HG02884 (cell line): ENCODE data around the gene DYNC2I2.
"Not testable (repeated sequence)": the region's sequence is repeated elsewhere in the genome, so short reads cannot be mapped to it uniquely, and the experiment has no call there.

Source experiments
- ATAC-seq: cut with Tn5 transposase; IDR thresholded peaks from one replicate; pipeline ENCODE4 v1.9.1; 2021; ENCODE audit warnings: mild to moderate bottlenecking, moderate library complexity; ENCODE audit not compliant: unreplicated experiment

The DYNC2I2 gene

GRCh38 chr9:128619779-128620178 is 36.9 kb downstream of the DYNC2I2 start:
- ATAC-seq: no peak

- no peak for ATAC-seq
Measured at GRCh38 chr9:128619127-128619526, 37.5 kb downstream of the DYNC2I2 start.

- no peak for ATAC-seq
Measured at GRCh38 chr9:128617943-128618342, 38.7 kb downstream of the DYNC2I2 start.

DNA sequence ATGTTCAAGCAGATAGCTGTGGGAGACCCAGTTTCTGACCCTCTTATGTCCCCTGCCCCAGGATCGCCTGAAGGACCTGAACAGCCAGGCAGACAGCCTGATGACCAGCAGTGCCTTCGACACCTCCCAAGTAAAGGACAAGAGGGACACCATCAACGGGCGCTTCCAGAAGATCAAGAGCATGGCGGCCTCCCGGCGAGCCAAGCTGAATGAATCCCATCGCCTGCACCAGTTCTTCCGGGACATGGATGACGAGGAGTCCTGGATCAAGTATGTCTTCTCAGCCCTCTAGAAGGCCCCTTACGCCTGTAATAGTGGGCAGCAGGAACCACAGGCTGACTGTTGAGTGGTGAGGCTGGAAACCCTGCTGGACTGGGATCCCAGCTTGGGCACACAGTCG is 41.1 kb downstream of the DYNC2I2 start:
- no peak for ATAC-seq

GRCh38 chr9:128614728-128615127 is 41.9 kb downstream of the DYNC2I2 start:
- no peak for ATAC-seq

DNA sequence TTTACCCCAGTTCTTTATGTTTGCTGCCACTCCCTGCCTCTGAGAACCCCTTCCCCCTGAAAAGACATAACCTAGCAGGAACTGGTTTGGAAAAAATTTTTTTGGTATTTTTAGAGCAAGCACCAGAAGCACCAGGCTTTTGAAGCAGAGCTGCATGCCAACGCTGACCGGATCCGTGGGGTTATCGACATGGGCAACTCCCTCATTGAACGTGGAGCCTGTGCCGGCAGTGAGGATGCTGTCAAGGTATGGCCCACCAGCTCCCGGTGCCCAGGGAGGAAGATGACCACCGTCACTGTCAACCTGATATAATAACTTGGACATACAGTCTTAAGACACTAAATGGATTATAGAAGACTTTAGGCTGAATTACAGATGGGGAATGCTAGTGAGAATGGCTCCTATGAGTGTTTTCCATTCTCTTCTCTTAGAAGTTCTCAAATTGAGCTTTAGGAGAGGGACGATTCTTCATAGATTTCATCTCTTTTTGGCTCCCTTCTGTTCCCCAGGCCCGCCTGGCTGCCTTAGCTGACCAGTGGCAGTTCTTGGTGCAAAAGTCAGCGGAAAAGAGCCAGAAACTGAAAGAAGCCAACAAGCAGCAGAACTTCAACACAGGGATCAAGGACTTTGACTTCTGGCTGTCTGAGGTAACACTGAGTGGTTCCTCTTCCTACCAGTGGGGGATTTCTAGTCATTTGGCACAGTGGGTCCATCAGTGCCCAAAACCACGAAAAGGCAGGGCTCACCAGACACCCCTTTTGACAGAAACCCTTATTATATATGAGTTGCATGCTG is 44.9 kb downstream of the DYNC2I2 start:
- no peak for ATAC-seq

DNA sequence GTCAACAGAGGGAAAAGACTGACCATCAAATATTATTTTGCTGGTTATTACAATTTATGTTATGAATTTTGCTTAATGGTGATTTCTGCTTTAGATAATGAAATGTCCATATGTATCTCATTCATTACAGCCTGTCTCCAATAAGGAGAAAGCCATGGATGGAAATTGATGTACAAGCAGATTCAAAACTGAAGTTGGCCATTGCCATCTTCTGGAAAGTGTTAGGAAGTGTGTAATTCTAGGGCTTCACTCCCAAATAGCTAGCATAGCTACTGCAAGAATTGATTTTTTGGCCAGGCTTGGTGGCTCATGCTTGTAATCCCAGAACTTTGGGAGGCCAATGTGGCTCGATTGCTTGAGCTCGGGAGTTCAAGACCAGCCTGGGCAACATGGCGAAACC is 45.8 kb downstream of the DYNC2I2 start:
- ATAC-seq: no peak

GRCh38 chr9:128607642-128608350 is 48.9 kb downstream of the DYNC2I2 start:
- ATAC-seq: no peak

DNA sequence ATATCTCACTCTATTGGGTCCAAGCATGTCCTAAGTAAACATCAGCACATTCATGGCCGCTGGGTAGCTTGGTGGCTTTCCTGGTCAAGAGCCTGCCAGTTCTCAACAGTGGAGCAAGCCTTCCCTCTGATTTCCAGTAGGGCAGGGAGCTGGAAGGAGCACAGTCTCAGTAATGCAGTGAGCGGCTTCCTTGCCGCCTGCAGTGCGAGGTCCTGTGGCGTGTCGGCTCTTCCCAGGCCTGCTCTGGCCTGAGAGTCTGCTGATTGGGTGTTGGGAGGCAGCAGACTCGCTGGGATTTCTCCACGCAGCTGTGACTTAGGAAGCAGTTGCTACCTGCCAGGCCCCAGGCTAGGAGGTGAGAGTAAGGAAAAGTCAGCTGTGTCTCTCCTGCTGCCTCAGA is 53.0 kb downstream of the DYNC2I2 start:
- no peak for ATAC-seq

GRCh38 chr9:128600099-128600498 is 56.5 kb downstream of the DYNC2I2 start:
- ATAC-seq: no peak

DNA sequence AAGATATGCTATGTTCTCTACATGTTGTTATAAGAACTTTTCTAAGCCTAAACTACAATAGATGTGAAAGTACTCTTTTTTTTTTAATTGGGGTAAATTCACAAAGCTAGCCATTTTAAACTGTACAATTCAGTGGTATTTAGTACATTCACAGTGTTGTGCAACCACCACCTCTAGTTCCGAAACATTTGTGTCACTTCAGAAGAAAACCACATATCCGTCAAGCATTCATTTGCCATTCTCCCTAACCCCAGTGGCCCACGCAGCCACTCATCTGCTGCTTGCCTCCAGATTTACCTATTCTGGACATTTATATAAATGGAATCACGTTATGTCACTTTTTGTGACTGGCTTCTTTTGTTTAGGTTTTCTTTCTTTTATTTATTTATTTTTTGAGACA is 61.2 kb downstream of the DYNC2I2 start:
- ATAC-seq: no peak

GRCh38 chr9:128593856-128594255 is 62.8 kb downstream of the DYNC2I2 start:
- no peak for ATAC-seq

- ATAC-seq: no peak
Measured at GRCh38 chr9:128593039-128593438, 63.6 kb downstream of the DYNC2I2 start.

DNA sequence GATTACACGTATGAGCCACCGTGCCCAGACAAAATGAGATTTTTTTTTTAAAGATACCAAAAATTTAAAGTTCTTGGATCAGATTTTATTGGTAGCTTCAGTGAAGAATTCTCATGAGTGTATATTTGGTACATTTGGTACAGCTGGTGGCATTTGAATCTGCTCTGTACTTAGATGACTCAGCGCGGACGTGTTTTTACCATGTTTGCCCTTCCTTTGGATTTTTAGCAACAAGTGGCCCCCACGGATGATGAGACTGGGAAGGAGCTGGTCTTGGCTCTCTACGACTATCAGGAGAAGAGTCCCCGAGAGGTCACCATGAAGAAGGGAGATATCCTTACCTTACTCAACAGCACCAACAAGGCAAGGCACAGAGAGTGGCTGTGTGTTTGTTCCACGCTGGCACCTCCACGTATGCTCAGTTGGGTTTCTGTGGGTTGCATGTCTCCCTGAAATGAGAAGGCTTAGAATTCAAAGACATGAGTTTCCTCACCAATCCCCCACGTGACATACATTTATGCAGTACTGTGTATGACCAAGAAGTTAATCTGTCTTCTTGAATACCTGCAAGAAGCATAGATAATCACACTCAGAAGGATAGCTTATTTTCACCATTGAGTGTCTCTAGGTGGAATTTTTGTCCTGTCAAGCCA is 67.9 kb downstream of the DYNC2I2 start:
- ATAC-seq: no peak

GRCh38 chr9:128587453-128587852 is 69.2 kb downstream of the DYNC2I2 start:
- no peak for ATAC-seq

GRCh38 chr9:128586934-128587333 is 69.7 kb downstream of the DYNC2I2 start:
- ATAC-seq: not testable (repeated sequence)

DNA sequence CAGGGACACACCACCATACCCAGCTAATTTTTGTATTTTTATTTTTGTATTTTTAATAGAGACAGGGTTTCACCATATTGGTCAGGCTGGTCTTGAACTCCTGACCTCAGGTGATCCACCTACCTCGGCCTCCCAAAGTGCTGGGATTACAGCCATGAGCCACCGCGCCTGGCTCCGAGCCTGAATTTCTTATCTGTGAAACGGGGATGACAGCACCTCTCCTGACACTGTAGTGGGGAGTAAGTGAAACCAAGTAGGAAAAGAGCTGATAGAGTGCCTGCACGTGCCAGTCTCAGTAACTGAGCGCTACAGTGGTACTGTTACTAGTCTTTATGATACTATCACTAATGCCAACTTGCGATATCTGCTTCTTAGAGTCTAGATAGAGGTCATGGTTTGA is 71.5 kb downstream of the DYNC2I2 start:
- ATAC-seq: not testable (repeated sequence)
